Mesodermal cell (in vitro differentiated cells): ENCODE results near the gene PNPLA7.

Experiments
- H3K27ac ChIP-seq: 2 replicates; pipeline ENCODE4 v1.7.0; 2013; ENCODE audit warnings: mild to moderate bottlenecking, low read depth, low read length, moderate library complexity; ENCODE audit not compliant: severe bottlenecking
- H3K36me3 ChIP-seq: 2 replicates; pipeline ENCODE4 v1.7.1; 2013; ENCODE audit warnings: mild to moderate bottlenecking, low read length, moderate library complexity; ENCODE audit not compliant: control insufficient read depth, insufficient read depth
- H3K4me1 ChIP-seq: one replicate; pipeline ENCODE4 v1.7.1; 2013; ENCODE audit warnings: mild to moderate bottlenecking, low read length; ENCODE audit not compliant: insufficient read depth, control insufficient read depth, poor library complexity, severe bottlenecking
- H3K4me3 ChIP-seq: 2 replicates; pipeline ENCODE4 v1.7.0; 2013; ENCODE audit warnings: low read length, control low read depth, mild to moderate bottlenecking; ENCODE audit not compliant: insufficient read depth, poor library complexity, severe bottlenecking; ENCODE audit errors: extremely low read depth
- H3K9me3 ChIP-seq: 2 replicates; pipeline ENCODE4 v1.7.1; 2013; ENCODE audit warnings: mild to moderate bottlenecking, low read length, moderate library complexity; ENCODE audit not compliant: control insufficient read depth
- WGBS, 2 experiments: methylation state at CpG; one replicate each; pipeline ENCODE4 v1.1.5; 2013; ENCODE audit warnings: missing lambda C conversion rate in 2 of 2; ENCODE audit not compliant: insufficient coverage in 2 of 2; 5-methylcytosine and 5-hydroxymethylcytosine counted together

PNPLA7 gene

GRCh38 chr9:137482094-137482781 lies 68.0 kb downstream of the PNPLA7 start:
- no peak overlapping the region for H3K4me3 ChIP-seq
- no peak overlapping the region for H3K27ac ChIP-seq
- WGBS, 2 experiments: 92 to 93% methylated on average over 21 to 23 of the region's 26 CpGs
- peaks cover 16% of the 10 kb centered on the region for H3K4me1 ChIP-seq
- no peaks in the 10 kb centered on the region for H3K36me3 ChIP-seq
- no peaks in the 10 kb centered on the region for H3K9me3 ChIP-seq

GRCh38 chr9:137480686-137481683 lies 69.2 kb downstream of the PNPLA7 start:
- Histone ChIP-seq H3K36me3 (no peaks in the 10 kb centered on the region), H3K27ac (no peak overlapping the region), H3K4me3 (no peak overlapping the region), H3K4me1 (peaks cover 16% of the 10 kb centered on the region), H3K9me3 (peaks cover 3% of the 10 kb centered on the region)
- WGBS, 2 experiments: 94 to 95% methylated on average over 35 to 37 of the region's 38 CpGs

DNA sequence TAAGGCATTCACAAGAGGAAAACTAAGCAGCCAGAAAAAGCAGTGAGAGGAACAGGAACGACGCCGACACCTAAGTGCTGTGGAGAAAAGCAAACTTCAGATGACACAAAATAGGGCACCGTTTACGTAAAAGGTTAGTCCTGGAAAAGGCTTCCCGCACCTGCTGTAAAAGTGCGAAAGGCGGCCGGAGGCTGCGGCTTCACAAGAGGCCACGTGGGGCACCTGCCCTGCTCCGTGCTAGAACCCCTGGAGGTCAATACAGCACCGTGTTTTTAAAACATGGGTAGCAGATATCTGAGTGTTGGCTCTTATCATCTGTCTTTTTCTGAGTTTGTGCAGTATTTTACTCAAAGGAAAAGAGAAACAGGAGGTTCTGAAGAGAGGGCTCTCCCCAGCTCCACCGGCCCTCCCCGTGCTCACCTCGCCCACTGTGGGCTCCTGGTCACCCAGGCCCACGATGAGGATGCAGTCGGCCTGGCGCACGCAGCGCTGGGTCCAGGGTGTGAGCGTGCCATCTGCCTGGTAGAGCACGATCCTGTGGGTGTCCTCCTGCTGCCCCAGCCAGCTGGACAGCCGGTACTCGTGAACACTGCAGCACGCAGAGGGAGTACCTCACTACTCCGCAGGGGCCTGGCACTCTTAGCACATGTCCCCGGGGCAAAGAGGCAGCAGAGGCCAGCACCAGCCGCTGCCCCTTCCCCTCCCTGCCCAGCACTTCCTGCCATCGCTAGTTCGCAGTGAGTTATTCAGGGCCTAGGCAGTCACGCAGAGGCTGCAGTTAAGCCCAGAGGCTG lies 70.1 kb downstream of the PNPLA7 start:
- no peak overlapping the region for H3K27ac ChIP-seq
- 92 to 93% methylated on average over 29 of the region's 32 CpGs for WGBS, 2 experiments
- H3K9me3 ChIP-seq: peaks cover 9% of the 10 kb centered on the region
- no peaks in the 10 kb centered on the region for H3K36me3 ChIP-seq
- H3K4me3 ChIP-seq: no peak overlapping the region
- H3K4me1 ChIP-seq: peaks cover 16% of the 10 kb centered on the region

- H3K4me3 ChIP-seq: no peak overlapping the region
- WGBS, 2 experiments: 87 to 90% methylated on average over 30 to 33 of the region's 36 CpGs
These were observed 71.0 kb downstream of the PNPLA7 start for GRCh38 chr9:137478962-137479861.

DNA sequence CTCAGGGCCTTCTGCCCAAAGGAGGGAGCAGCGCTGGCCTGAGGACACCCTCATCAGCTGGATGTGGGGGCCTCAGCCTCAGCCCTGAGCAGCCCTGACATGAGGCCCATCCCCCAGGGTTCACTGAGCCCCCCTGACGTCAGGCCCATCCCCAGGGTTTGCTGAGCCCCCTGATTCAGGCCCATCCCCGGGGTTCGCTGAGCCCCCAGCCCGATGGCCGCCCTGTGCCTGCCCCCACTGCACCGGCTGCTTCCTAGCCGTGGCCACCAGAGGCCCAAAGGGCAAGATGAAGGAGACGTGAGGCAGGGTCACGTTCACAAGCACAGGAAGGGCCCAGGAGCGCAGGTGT lies 71.6 kb downstream of the PNPLA7 start:
- WGBS, 2 experiments: 90 to 94% methylated on average over 8 to 11 of the region's 11 CpGs

More at GRCh38 chr9:137478962-137479861, 71.0 kb downstream of the PNPLA7 start:
- H3K27ac ChIP-seq: no peak overlapping the region
- peaks cover 14% of the 10 kb centered on the region for H3K9me3 ChIP-seq
- H3K4me1 ChIP-seq: peaks cover 16% of the 10 kb centered on the region
- H3K36me3 ChIP-seq: no peaks in the 10 kb centered on the region

GRCh38 chr9:137477778-137478612 lies 72.2 kb downstream of the PNPLA7 start:
- WGBS, 2 experiments: 90 to 92% methylated on average over 13 to 16 of the region's 29 CpGs
- Histone ChIP-seq H3K36me3 (no peaks in the 10 kb centered on the region), H3K4me1 (peaks cover 16% of the 10 kb centered on the region), H3K27ac (no peak overlapping the region), H3K4me3 (no peak overlapping the region), H3K9me3 (peaks cover 20% of the 10 kb centered on the region)

More for the DNA sequence above, 71.6 kb downstream of the PNPLA7 start:
- Histone ChIP-seq H3K36me3 (no peaks in the 10 kb centered on the region), H3K27ac (no peak overlapping the region), H3K9me3 (peaks cover 16% of the 10 kb centered on the region), H3K4me3 (no peak overlapping the region), H3K4me1 (peaks cover 16% of the 10 kb centered on the region)

GRCh38 chr9:137476856-137477255 lies 73.3 kb downstream of the PNPLA7 start:
- H3K4me1 ChIP-seq: peaks cover 8% of the 10 kb centered on the region
- H3K9me3 ChIP-seq: peaks cover 20% of the 10 kb centered on the region
- 90 to 96% methylated on average over 5 to 10 of the region's 11 CpGs for WGBS, 2 experiments
- no peaks in the 10 kb centered on the region for H3K36me3 ChIP-seq
- no peak overlapping the region for H3K27ac ChIP-seq
- no peak overlapping the region for H3K4me3 ChIP-seq

- H3K27ac ChIP-seq: no peak overlapping the region
- no peaks in the 10 kb centered on the region for H3K36me3 ChIP-seq
- H3K4me3 ChIP-seq: no peak overlapping the region
- 83% methylated on average over 1 of the region's 3 CpGs; no CpG with 5 or more reads in 1 of the 2 experiments for WGBS, 2 experiments
- peaks cover 20% of the 10 kb centered on the region for H3K9me3 ChIP-seq
- peaks cover 8% of the 10 kb centered on the region for H3K4me1 ChIP-seq
These were observed 74.5 kb downstream of the PNPLA7 start for GRCh38 chr9:137475666-137476065.

DNA sequence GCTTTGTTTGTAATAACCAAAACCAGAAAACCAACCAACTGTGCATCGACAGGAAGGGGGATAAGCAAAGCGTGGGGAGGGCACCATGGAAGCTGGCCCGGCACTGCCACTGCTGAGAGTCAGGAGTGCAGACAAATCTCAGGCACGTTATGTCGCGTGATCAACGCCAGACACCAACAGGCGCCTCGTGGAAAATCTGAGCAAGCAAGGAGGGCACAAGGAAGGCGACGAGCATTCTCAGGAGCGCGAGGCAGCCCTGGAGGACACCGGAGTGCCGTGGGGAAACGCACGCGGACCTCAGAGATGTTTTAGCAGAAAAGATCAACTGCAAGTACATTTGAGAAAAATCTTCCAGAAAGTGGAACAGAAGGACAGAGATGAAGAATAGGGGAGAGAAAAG lies 75.9 kb downstream of the PNPLA7 start:
- Histone ChIP-seq H3K27ac (no peak overlapping the region), H3K4me3 (no peak overlapping the region), H3K9me3 (peaks cover 20% of the 10 kb centered on the region), H3K36me3 (no peaks in the 10 kb centered on the region), H3K4me1 (peaks cover 2% of the 10 kb centered on the region)
- 92 to 93% methylated on average over 18 of the region's 18 CpGs for WGBS, 2 experiments
